Measurements from ENCODE around the gene FCN3.
A peak's percentile ranks its signal among the peaks of the same experiment; 100 is the strongest.
"Not testable (repeated sequence)": the region's sequence is repeated elsewhere in the genome, so short reads cannot be mapped to it uniquely, and the experiment has no call there.

Gene FCN3

GRCh38 chr1:27398405-27399149 lies 24.0 kb upstream of the FCN3 start:
- DNase-seq, result no peak

- DNase-seq, result no peak
These were observed 23.1 kb upstream of the FCN3 start for GRCh38 chr1:27397749-27398148.

GRCh38 chr1:27397110-27397509 lies 22.5 kb upstream of the FCN3 start:
- DNase-seq, result no peak

GRCh38 chr1:27395441-27396195 lies 21.0 kb upstream of the FCN3 start:
- DNase-seq, result peak; percentile 44

- DNase-seq, result no peak
These were observed 20.3 kb upstream of the FCN3 start for GRCh38 chr1:27394925-27395324.

GRCh38 chr1:27394282-27394658 lies 19.6 kb upstream of the FCN3 start:
- no peak for DNase-seq

GRCh38 chr1:27393641-27394281 lies 19.1 kb upstream of the FCN3 start:
- DNase-seq, result no peak

- no peak for DNase-seq
These were observed 18.4 kb upstream of the FCN3 start for GRCh38 chr1:27392778-27393635.

- DNase-seq, result peak; percentile 80
These were observed 17.6 kb upstream of the FCN3 start, which contains the start of gene GPR3 for GRCh38 chr1:27392096-27392777. Gene GPR3, plus strand, starts transcription at chr1:27392622. Its CDS starts 1,177 bp downstream, at chr1:27393799.

GRCh38 chr1:27391511-27392095 lies 17.0 kb upstream of the FCN3 start:
- DNase-seq, result no peak

GRCh38 chr1:27388337-27389005 lies 13.8 kb upstream of the FCN3 start:
- peak; percentile 42 for DNase-seq

- DNase-seq, result not testable (repeated sequence)
These were observed 10.2 kb upstream of the FCN3 start for GRCh38 chr1:27384797-27385196.

GRCh38 chr1:27383661-27384060 lies 9.0 kb upstream of the FCN3 start:
- DNase-seq, result no peak

- no peak for DNase-seq
These were observed 8.5 kb upstream of the FCN3 start, which contains the start of gene CD164L2 for GRCh38 chr1:27383039-27383605. Gene CD164L2, minus strand, starts transcription at chr1:27383333. Its CDS starts 94 bp downstream, at chr1:27383239.

- DNase-seq, result no peak
These were observed 7.5 kb upstream of the FCN3 start for GRCh38 chr1:27381969-27382762.

- no peak for DNase-seq
These were observed 6.4 kb upstream of the FCN3 start for GRCh38 chr1:27380766-27381733.

GRCh38 chr1:27380224-27380623 lies 5.6 kb upstream of the FCN3 start:
- no peak for DNase-seq

- no peak for DNase-seq
These were observed 5.0 kb upstream of the FCN3 start for GRCh38 chr1:27379564-27380122.
